Stimulated activated CD8-positive, alpha-beta memory T cell treated with anti-CD3 and anti-CD28 coated beads, Interleukin-12 subunit alpha, Interleukin-12 subunit beta, amount 100 ng/mL, for 24 hours (primary cell): ENCODE results near the gene NOL12.
"Not testable (repeated sequence)": the region's sequence is repeated elsewhere in the genome, so short reads cannot be mapped to it uniquely, and the experiment has no call there.

Source experiments
- DNase-seq: peaks from one replicate; pipeline ENCODE4 v3.0.0-alpha.2; 2020; ENCODE audit errors: extremely low read depth

The NOL12 gene

DNA sequence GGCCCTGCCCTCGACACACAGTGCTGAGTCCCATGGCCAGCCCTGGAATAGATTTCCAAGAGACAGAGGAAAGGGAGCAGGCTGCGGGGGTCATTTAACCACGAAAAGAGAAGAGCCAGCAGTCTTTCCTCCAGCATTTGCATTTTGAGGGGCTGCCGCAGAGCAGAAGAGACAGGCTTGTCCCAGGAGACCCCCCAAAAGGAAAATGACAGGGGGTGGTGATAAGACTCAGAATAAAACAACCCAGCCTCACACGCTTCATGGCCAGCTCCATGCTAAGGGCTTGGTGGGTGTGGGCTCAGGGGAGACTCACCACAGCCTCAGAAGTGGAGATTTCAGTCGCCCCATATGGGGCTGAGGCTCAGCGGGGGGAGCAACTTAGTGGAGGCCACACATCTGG lies 27.6 kb downstream of the NOL12 start:
- no peak for DNase-seq

DNA sequence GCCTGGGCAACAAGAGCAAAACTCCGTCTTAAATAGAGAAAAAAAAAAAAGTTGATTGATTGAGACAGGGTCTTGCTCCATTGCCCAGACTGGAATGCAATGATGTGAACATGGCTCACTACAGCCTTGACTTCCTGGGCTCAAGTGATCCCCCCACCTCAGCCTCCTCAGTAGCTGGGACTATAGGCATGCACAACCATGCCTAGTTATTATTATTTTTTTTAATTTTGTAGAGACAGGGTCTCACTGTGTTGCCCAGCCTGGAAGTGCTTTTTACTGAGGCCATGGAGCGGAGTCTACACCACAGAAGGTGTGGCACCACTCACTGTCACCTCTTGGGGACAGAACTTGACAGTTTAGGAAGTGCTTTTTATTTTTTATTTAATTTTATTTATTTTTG lies 28.5 kb downstream of the NOL12 start:
- DNase-seq, result no peak

DNA sequence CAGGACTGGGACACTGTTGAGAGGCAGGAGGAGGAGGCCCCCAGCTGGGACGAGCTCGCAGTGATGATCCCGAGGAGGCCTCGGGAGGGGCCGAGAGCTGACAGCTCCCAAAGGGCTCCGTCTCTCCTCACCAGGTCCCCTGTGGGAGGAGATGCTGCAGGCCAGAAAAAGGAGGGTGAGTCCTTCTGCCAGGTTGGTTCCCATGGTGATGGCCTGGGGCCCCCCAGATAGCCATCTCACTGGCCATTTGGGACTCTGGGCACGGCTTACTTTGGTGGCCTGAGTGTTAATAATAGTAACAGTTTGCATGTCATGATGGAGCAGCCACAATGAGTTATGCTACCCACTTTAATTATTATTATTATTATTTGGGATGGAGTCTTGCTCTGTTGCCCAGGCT lies 29.6 kb downstream of the NOL12 start:
- DNase-seq, result no peak

DNA sequence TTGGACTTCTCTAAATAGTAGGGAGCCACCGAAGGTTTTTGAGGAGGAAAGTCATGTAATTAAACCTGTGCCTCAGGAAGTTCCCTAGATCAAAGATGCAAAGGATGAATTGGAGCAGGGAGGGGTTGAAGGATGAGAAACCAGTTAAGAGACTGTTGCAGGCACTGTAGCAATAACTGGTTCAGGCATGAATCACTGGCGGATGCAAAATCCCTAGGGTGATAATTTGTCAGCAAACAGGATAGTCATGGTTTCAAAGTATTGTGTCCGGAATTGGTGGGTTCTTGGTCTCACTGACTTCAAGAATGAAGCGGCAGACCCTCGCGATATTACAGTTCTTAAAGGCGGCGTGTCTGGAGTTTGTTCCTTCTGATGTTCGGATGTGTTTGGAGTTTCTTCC lies 30.6 kb downstream of the NOL12 start:
- no peak for DNase-seq

DNA sequence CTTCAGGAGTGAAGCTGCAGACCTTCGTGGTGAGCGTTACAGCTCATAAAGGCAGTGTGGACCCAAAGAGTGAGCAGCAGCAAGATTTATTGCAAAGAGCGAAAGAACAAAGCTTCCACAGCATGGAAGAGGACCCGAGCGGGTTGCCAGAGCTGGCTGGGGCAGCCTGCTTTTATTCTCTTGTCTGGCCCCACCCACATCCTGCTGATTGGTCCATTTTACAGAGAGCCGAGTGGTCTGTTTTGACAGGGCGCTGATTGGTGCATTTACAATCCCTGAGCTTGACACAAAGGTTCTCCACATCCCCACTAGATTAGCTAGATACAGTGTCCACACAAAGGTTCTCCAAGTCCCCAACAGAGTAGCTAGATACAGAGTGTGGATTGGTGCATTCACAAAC lies 31.1 kb downstream of the NOL12 start:
- not testable (repeated sequence) for DNase-seq

DNA sequence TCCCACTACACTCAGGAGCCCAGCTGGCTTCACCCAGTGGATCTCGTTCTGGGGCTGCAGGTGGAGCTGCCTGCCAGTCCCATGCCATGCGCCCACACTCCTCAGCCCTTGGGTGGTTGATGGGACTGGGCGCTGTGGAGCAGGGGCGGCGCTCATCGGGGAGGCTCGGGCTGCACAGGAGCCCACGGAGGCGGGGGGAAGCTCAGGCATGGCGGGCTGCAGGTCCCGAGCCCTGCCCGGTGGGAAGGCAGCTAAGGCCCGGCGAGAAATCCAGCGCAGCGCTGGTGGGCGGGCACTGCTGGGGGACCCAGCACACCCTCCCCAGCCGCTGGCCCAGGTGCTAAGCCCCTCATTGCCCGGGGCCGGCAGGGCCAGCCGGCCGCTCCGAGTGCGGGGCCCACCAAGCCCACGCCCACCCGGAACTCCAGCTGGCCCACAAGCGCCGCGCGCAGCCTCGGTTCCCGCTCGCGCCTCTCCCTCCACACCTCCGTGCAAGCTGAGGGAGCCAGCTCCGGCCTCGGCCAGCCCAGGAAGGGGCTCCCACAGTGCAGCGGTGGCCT lies 31.7 kb downstream of the NOL12 start:
- DNase-seq, result not testable (repeated sequence)

DNA sequence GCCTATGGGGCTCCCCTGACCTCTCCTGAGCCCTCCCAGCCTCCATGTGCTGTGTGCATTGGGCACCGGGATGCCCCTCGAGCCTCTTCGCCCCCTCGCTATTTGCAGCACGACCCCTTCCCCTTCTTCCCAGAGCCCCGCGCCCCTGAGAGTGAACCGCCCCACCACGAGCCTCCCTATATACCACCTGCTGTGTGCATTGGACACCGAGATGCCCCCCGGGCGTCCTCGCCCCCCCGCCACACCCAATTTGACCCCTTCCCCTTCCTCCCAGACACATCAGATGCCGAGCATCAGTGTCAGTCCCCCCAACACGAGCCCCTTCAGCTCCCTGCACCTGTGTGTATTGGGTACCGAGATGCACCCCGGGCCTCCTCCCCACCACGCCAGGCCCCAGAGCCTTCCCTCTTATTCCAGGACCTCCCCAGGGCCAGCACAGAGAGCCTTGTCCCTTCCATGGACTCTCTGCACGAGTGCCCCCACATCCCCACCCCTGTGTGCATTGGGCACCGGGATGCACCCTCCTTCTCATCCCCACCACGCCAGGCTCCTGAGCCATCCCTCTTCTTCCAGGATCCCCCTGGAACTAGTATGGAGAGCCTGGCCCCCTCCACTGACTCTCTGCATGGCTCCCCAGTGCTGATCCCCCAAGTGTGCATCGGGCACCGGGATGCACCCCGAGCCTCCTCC lies 39.6 kb downstream of the NOL12 start:
- DNase-seq, result no peak

DNA sequence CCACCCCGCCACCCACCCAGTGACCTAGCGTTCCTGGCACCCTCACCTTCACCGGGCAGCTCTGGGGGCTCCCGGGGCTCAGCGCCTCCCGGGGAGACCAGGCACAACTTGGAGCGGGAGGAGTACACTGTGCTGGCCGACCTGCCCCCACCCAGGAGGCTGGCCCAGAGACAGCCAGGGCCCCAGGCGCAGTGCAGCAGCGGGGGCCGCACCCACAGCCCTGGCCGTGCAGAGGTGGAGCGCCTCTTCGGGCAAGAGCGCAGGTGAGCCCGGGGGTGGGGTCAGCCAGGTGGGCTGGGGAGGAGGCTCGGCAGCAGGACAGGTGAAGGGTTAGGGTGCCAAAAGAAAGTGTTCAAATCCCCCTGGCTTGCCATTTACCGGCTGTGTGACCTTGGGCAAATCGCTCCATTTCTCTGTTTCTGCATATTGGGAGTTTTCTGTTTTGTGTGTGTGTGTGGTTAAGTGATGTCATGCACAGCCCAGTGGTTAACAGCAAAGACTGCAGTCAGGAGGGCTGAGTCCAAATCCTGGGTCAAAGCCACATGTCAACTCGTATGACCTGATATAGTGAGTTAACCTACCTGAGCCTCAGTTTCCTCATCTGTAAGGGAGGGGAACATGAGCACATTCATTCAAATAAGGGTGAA lies 40.2 kb downstream of the NOL12 start:
- DNase-seq, result no peak

DNA sequence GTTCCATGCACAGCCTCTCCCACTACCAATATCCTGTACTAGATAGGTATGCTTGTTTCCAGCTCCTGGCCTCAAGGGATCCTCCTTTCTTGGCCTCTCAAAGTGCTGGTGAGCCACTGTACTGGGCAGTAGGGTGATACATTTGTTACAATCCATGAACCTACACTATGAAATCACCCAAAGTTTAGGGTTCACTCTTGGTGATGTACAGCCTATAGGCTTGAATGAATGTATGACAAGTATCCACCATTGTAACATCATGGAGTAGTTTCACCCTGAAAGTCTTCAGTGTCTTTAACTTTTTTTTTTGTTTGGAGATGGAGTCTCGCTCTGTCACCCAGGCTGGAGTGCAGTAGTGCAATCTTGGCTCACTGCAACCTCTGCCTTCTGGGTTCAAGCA lies 42.5 kb downstream of the NOL12 start:
- DNase-seq, result no peak

DNA sequence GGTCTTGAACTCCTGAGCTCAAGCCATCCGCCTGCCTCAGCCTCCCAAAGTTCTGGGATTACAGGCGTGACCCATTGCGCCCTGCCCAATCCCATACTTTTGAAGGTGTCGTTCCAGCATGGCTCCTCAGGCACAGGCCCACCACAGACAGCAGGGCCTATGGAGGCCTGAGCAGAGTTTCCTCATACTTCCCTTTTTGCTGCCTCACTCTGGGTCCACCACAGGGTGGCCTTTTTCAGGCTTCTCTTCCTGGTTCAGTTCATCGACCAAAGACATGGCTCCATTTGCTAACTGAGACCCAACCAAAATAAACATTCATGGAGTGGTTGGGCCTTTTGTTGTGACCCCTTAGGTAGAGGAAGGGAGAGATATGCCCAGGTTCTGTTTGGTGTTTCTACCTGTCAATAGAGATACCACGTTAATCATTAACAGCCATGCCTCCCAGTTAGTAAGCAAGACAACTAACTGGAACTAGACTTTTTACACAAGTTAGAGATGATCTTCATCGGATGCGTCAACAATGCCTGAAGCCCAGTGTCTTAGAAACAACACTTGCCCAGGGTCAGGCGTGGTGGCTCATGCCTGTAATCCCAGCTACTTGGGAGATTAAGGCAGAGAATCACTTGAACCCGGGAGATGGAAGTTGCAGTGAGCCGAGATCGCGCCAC lies 45.8 kb downstream of the NOL12 start:
- no peak for DNase-seq

DNA sequence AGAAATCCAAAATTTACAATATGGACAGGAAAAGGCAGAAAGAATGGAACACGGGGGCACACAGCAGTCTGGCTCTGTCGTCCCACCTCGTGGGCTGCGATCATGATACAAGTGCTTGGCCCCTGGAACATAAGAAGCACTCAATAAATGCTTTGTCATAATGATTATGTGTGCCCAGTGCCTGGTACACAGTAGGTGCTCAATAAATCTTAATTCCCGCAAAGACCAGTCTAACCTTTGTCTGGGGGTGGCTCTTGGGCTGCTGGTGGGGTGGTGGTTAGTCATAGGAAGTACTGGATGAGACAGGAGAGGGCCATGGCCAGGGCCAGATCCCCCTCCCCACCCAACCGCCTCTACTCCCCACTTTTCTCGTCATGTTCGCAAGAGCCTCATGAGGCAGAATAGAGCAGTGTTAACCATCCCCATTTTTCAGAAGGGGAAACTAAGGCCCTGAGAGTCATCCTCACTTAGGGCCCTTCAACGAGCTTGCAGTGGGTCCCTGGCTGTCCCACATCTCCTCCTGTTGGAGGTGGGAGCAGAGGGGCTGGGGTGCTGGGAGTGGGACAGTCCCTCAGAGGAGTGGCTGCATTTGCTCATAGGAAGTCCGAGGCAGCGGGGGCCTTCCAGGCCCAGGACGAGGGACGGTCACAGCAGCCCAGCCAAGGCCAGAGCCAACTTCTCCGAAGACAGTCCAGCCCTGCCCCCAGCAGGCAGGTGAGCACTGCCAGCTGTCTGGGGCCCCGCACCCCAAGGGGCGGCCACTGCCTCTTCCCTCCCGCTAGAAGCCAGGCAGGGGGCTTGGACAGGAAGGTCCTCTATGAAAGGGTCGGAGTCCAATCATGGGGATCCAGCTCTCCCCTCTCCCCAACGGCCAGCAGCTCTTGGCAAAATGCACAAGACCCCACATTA lies 46.8 kb downstream of the NOL12 start:
- DNase-seq, result no peak

DNA sequence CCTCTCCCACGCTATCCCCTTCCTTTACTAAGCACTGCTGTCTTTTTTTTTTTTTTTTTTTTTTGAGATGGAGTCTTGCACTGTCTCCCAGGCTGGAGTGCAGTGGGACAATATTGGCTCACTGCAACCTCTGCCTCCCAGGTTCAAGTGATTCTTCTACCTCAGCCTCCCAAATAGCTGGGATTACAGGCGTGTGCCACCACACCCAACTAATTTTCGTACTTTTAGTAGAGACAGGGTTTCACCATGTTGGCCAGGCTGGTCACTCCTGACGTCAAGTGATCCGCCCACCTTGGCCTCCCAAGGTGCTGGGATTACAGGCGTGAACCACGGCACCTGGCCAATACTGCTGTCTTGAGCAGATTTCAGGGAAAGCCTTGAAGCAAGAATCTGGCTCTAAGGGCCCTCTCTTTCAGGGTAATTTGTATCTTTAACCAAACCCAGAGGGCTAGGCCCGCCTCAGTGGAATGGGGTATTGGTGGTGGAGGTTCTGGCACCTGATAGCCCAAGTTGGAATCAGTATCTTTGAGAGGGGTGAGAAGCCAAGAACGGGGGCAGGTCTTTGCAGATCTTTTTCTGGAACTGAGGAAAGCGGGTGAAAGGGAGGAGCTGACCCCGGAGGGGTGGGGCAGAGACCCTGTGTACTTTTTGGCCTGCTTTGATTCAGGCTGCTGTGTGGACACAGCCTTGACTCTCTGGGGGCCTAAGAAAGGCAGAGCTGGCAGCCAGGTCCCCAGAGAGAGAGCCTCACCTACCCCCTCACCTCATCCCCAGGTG lies 47.7 kb downstream of the NOL12 start:
- DNase-seq, result no peak

DNA sequence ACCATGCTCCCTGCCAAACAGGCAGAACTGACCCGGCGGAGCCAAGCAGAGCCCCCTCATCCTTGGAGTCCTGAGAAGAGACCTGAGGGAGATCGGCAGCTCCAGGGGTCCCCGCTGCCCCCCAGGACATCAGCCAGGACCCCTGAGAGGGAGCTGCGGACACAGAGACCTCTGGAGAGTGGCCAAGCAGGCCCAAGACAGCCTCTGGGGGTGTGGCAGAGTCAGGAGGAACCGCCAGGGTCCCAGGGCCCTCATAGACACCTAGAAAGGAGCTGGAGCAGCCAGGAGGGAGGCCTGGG lies 48.2 kb downstream of the NOL12 start:
- DNase-seq, result no peak

DNA sequence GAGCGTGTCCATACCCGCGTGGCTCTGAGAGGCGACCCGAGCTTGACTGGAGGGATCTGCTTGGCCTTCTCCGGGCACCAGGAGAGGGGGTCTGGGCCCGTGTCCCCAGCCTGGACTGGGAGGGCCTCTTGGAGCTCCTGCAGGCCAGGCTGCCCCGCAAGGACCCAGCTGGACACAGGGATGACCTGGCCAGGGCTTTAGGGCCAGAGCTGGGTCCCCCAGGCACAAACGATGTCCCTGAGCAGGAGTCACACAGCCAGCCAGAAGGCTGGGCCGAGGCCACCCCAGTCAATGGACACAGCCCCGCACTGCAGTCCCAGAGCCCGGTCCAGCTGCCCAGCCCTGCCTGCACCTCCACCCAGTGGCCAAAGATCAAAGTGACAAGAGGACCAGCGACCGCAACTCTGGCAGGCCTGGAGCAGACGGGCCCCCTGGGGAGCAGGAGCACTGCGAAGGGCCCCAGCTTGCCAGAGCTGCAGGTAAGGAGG lies 48.9 kb downstream of the NOL12 start:
- DNase-seq, result no peak

DNA sequence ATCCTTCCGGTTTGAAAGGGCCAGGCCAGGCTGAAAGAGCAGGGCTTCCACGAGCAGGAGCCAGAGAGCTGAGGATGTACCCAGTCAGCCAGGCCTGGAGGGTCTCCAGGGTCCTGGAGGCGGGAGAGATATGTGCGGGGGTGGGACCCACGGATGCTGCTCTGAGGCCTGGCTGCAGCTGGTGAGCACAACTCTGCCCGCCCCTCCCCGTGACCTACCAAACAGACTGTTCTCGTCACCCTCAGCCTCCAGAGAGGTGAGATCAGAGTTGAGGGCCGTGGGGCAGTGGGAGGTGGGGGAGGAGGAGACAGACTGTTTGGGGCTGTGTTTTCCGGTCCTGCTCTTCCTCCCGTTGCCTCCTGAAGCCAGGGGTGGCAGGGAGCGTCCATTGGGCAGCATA lies 52.9 kb downstream of the NOL12 start:
- DNase-seq, result no peak

DNA sequence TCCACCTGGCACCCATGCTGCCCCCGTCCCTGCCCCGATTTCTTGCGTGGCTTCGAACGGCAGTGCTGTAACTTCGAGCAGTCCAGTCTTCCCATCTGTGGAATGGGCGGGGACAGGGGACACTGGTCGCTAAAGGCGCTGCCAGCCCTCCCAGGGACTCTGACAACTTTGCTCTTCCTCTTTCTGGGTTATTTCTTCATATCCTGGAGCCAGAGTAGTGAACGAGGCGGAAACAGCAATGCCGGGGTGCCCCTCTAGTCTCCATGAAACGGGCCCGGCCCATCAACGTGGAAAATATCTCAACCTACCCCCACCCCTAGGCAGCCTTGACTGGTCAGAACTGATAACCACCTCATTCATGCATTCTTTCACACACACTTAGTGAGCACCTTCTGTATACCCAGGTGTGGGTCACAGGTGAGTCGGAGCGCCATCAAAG lies 53.5 kb downstream of the NOL12 start:
- DNase-seq, result no peak

DNA sequence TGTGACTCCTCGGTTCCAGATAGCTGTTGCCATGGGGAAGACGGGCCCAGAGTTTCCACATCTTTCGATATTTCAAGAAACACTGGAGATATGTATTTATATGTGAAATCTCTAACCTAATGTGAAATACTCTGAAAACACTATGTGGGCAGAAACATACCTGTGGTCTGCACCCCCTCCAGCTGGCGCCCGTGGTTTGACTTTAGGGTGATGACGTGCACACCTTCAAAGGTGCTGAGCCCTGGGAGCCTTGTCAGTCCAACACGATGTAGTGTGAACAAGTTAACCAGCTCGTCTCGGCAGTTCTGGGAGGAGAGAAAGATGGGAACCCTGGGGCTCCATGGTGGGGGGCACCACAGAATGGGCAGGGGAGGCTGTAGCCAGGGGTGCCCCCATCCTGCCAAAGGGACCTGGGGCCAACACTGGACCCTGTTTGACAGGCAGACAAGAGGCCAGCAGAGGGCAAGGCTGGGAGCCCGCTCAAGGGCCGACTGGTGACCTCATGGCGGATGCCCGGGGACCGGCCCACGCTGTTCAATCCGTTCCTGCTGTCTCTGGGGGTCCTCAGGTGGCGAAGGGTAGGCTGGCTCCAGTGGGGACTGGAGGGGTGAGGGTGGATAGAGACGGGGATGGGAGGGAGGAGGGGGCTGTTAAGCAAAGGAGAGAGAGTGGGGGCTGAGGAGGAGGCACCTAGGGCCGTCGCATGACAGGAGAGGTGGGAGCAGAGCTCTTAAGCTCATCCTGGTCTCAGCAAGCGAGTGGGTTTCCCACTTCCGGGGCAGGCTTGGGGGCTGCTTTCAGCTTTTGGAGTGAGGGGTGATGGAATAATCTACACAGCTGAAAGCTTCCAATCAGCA lies 54.5 kb downstream of the NOL12 start:
- no peak for DNase-seq

DNA sequence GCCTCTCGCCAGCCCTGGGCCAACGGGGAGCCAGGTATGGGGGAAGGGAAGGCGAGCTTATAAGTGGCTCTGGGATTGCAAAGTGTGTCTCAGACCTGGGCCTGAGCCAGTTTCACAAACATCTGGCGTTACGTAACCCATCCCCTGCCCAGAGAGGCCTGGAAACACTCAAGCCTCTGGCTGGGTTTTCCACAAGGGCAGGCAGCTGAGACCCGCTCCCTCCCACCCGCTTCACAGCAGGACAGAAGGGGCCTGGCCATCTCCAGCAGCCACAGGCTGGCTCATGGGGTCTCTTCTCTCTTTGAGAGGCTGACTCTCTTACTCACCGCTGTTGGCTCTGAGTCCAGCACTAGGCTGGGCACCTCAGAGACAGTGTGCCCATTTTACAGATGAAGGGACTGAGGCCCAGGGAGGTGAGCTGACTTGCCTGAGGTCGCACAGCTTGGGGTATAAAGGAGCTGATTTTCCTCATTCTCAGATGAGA lies 55.2 kb downstream of the NOL12 start:
- DNase-seq, result no peak

DNA sequence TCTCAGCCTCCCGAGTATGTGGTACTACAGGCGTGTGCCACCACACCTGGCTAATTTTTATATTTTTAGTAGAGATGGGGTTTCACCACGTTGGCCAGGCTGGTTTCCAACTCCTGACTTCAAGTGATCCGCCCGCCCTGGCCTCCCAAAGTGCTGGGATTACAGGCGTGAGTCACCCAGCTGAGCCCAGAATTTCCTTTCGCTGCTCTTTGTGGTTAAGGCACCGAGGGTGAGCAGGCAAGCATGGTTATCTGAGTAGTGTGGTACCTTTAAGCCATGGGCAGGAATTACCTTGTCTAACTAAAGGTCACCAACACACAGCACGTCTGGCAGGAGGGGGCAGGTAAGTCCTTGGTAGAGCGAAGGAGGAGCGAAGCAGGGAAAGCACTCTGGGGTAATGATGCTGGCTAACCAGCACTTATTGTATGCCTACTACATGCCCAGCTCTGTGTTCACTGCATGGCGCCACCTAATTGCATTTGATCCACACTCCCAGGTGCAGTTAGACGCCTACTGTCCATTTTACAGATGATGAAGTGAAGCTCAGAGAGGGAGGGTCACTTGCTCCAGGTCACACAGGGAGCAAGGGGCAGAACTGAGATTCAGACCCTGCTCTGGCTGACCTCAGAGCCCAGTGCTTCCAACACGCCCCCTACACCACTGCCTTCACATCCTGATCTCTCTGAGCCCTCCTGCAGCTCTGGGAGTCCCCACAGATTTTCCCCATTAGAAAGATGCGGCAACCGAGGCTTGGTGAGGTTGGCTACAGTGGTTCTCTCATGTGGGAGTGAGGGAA lies 56.4 kb downstream of the NOL12 start:
- DNase-seq, result no peak
